Measurements from ENCODE around the gene OR7G1. TPM values are rescaled to one million over a fixed set of nuclear protein-coding genes. Genes with fewer than 3 reads are reported as not detected.

The OR7G1 gene
- polyA plus RNA-seq, 1 donor (not counting 4 experiments of a cell fraction or from before 2014, with no cell fraction given): not detected

- Histone ChIP-seq H3K27ac (ENCODE audit: control insufficient read depth, insufficient read depth, low read length) (peak within 1 kb of the TSS; percentile 86), H3K36me3 (ENCODE audit: control insufficient read depth in 2 of 2, extremely low read depth in 1 of 2, insufficient read depth in 2 of 2, low read length in 2 of 2) (peaks cover 0 to 8% of the 10 kb centered on the region in 2 experiments), H3K4me3 (ENCODE audit: control insufficient read depth in 2 of 3, extremely low read depth in 1 of 3, insufficient read depth in 2 of 3, low read depth in 1 of 3, low read length in 3 of 3) (peak within 1 kb of the TSS; percentile 78 to 87 (median 82)), H3K79me2 (ENCODE audit: control insufficient read depth, insufficient read depth, low read length) (peaks cover 52% of the 10 kb centered on the region), H3K4me1 (ENCODE audit: control insufficient read depth, extremely low read depth, insufficient read depth, low read length) (peaks cover 5% of the 10 kb centered on the region), H2AFZ (ENCODE audit: control insufficient read depth, low read length) (peak within 1 kb of the TSS; percentile 100), H3K27me3 (ENCODE audit: control insufficient read depth, extremely low read depth, insufficient read depth, low read length) (no peaks in the 10 kb centered on the region), H3K9me1 (ENCODE audit: control insufficient read depth, extremely low read depth, insufficient read depth, low read length) (no peaks in the 10 kb centered on the region), H3K9ac (ENCODE audit: control insufficient read depth, extremely low read depth, insufficient read depth, low read length) (peak within 1 kb of the TSS; percentile 94), H3K9me3 (ENCODE audit: control insufficient read depth, low read depth, low read length) (peaks cover 6% of the 10 kb centered on the region), H4K20me1 (ENCODE audit: control insufficient read depth, extremely low read depth, insufficient read depth, low read length) (no peaks in the 10 kb centered on the region), H3K4me2 (ENCODE audit: control insufficient read depth, extremely low read depth, insufficient read depth, low read depth, low read length) (peak within 1 kb of the TSS; percentile 99)
- no peak for TF ChIP-seq EZH2 (IDR thresholded peaks at IDR 0.05; ENCODE audit: low read length)
- TF ChIP-seq CTCF (optimal IDR thresholded peaks at IDR 0.05 in 1 of 3, IDR thresholded peaks at IDR 0.05 in 1 of 3, conservative IDR thresholded peaks at IDR 0.05 in 1 of 3; ENCODE audit: extremely low read depth in 1 of 3, insufficient read depth in 2 of 3, low read length in 3 of 3): no peak
- FAIRE-seq (no peak), DNase-seq (ENCODE audit: low read depth, low spot score) (no peak)
- dilution Hi-C loops (cut with MboI; ENCODE audit: extremely low pct_ligation_motif_present, low sequenced_read_pairs): no loop called here
Measured at GRCh38 chr19:9140159-9140874, 24.8 kb upstream of the OR7G1 start, which contains the start of gene ZNF317. Gene ZNF317, plus strand, starts transcription at chr19:9140397. Its CDS starts 15,620 bp downstream, at chr19:9156017.

- no peaks in the 10 kb centered on the region for H3K27me3 ChIP-seq (ENCODE audit: control insufficient read depth, extremely low read depth, insufficient read depth, low read length)
Measured at GRCh38 chr19:9139609-9140158, 24.1 kb upstream of the OR7G1 start.

More at GRCh38 chr19:9139609-9140158, 24.1 kb upstream of the OR7G1 start:
- peak overlapping the region; percentile 100 for H2AFZ ChIP-seq (ENCODE audit: control insufficient read depth, low read length)
- H3K9me1 ChIP-seq (ENCODE audit: control insufficient read depth, extremely low read depth, insufficient read depth, low read length): no peaks in the 10 kb centered on the region
- H3K9me3 ChIP-seq (ENCODE audit: control insufficient read depth, low read depth, low read length): peaks cover under 1% of the 10 kb centered on the region
- H4K20me1 ChIP-seq (ENCODE audit: control insufficient read depth, extremely low read depth, insufficient read depth, low read length): no peaks in the 10 kb centered on the region
- no peak for DNase-seq (ENCODE audit: low read depth, low spot score)
- dilution Hi-C loops (cut with MboI; ENCODE audit: extremely low pct_ligation_motif_present, low sequenced_read_pairs): no loop called here
- H3K4me1 ChIP-seq (ENCODE audit: control insufficient read depth, extremely low read depth, insufficient read depth, low read length): peaks cover 5% of the 10 kb centered on the region
- peak overlapping the region; percentile 86 for H3K27ac ChIP-seq (ENCODE audit: control insufficient read depth, insufficient read depth, low read length)
- TF ChIP-seq CTCF (optimal IDR thresholded peaks at IDR 0.05 in 1 of 3, IDR thresholded peaks at IDR 0.05 in 1 of 3, conservative IDR thresholded peaks at IDR 0.05 in 1 of 3; ENCODE audit: extremely low read depth in 1 of 3, insufficient read depth in 2 of 3, low read length in 3 of 3) (no peak), EZH2 (IDR thresholded peaks at IDR 0.05; ENCODE audit: low read length) (no peak)
- peak overlapping the region; percentile 78 to 87 (median 82) for H3K4me3 ChIP-seq (ENCODE audit: control insufficient read depth in 2 of 3, extremely low read depth in 1 of 3, insufficient read depth in 2 of 3, low read depth in 1 of 3, low read length in 3 of 3)
- no peak for FAIRE-seq
- peaks cover 45% of the 10 kb centered on the region for H3K79me2 ChIP-seq (ENCODE audit: control insufficient read depth, insufficient read depth, low read length)
- peak overlapping the region; percentile 99 for H3K4me2 ChIP-seq (ENCODE audit: control insufficient read depth, extremely low read depth, insufficient read depth, low read depth, low read length)
- peak overlapping the region; percentile 94 for H3K9ac ChIP-seq (ENCODE audit: control insufficient read depth, extremely low read depth, insufficient read depth, low read length)
- H3K36me3 ChIP-seq (ENCODE audit: control insufficient read depth in 2 of 2, extremely low read depth in 1 of 2, insufficient read depth in 2 of 2, low read length in 2 of 2): peaks cover 0 to 8% of the 10 kb centered on the region in 2 experiments
